HPDE6-E6E7 (cell line): ENCODE data around the gene PTPRT.

Experiments used
- DNase-seq: peaks from one replicate; pipeline ENCODE4 v3.0.0; 2011; ENCODE audit warnings: missing footprints; ENCODE audit errors: extremely low spot score

Gene PTPRT

GRCh38 chr20:42613076-42613475, 576.6 kb downstream of the PTPRT start:
- no peak for DNase-seq

- no peak for DNase-seq
Measured at GRCh38 chr20:42611889-42612837, 577.5 kb downstream of the PTPRT start.

GRCh38 chr20:42611423-42611822, 578.3 kb downstream of the PTPRT start:
- no peak for DNase-seq

- no peak for DNase-seq
Measured at GRCh38 chr20:42610070-42610469, 579.6 kb downstream of the PTPRT start.

GRCh38 chr20:42609618-42610017, 580.1 kb downstream of the PTPRT start:
- no peak for DNase-seq

- DNase-seq: peak; percentile 56
Measured at GRCh38 chr20:42604998-42605956, 584.4 kb downstream of the PTPRT start.

- DNase-seq: no peak
Measured at GRCh38 chr20:42603655-42604054, 586.1 kb downstream of the PTPRT start.

GRCh38 chr20:42598581-42598980, 591.1 kb downstream of the PTPRT start:
- DNase-seq: no peak

GRCh38 chr20:42595625-42596024, 594.1 kb downstream of the PTPRT start:
- DNase-seq: no peak

GRCh38 chr20:42594659-42595058, 595.0 kb downstream of the PTPRT start:
- no peak for DNase-seq

- no peak for DNase-seq
Measured at GRCh38 chr20:42594011-42594410, 595.7 kb downstream of the PTPRT start.

- no peak for DNase-seq
Measured at GRCh38 chr20:42589976-42590639, 599.6 kb downstream of the PTPRT start.

GRCh38 chr20:42588847-42589246, 600.9 kb downstream of the PTPRT start:
- DNase-seq: no peak

GRCh38 chr20:42587427-42587826, 602.3 kb downstream of the PTPRT start:
- no peak for DNase-seq

GRCh38 chr20:42581311-42581710, 608.4 kb downstream of the PTPRT start:
- DNase-seq: no peak

GRCh38 chr20:42576167-42576566, 613.5 kb downstream of the PTPRT start:
- no peak for DNase-seq

GRCh38 chr20:42572320-42573016, 617.2 kb downstream of the PTPRT start:
- no peak for DNase-seq

- DNase-seq: peak; percentile 45
Measured at GRCh38 chr20:42567409-42567808, 622.3 kb downstream of the PTPRT start.

GRCh38 chr20:42565235-42565995, 624.3 kb downstream of the PTPRT start:
- DNase-seq: no peak

GRCh38 chr20:42559665-42560064, 630.0 kb downstream of the PTPRT start:
- DNase-seq: no peak
